Panc1 (cell line): ENCODE measurements around the gene AKAP13. TPM values are rescaled to one million over a fixed set of nuclear protein-coding genes. Genes with fewer than 3 reads are reported as not detected.

Experiments
- ATAC-seq: fragments of 200-7000 bp; cut with Tn5 transposase; 2 replicates; pipeline ENCODE4 v1.9.1; 2020; ENCODE audit warnings: mild to moderate bottlenecking, moderate library complexity
- BruUV-seq: library from RNA; stranded (reverse); fragments of 400-500 nt; replicated peaks from 2 replicates; lab custom pipeline; 2021; lab: Mats Ljungman, UMichigan
- CTCF ChIA-PET: fragments of 300-600 bp; sonication (Branson Sonifier 250); formaldehyde crosslinking; loops from one replicate; lab custom pipeline; 2022; ENCODE audit warnings: antibody characterized with exemption; lab: Charles Lee
- POLR2A ChIA-PET: fragments of 300-600 bp; sonication (Branson Sonifier 250); formaldehyde crosslinking; loops from one replicate; lab custom pipeline; 2022; ENCODE audit warnings: antibody characterized with exemption; lab: Charles Lee
- DNase-seq: peaks from one replicate; pipeline ENCODE4 v3.0.0-alpha.2; 2010; ENCODE audit warnings: low read depth, low spot score
- H3K27ac ChIP-seq: 2 replicates; pipeline ENCODE4 v1.5.1; 2011; ENCODE audit warnings: mild to moderate bottlenecking, low read length, inconsistent platforms
- H3K27me3 ChIP-seq: fragments of 200-500 bp; sonication (Bioruptor generic); 2 replicates; pipeline ENCODE4 v1.6.0; 2014; ENCODE audit warnings: low read length, inconsistent platforms; ENCODE audit not compliant: control insufficient read depth, insufficient read depth
- H3K36me3 ChIP-seq: fragments of 200-500 bp; sonication (Bioruptor generic); 2 replicates; pipeline ENCODE4 v1.5.1; 2014; ENCODE audit warnings: inconsistent platforms, mild to moderate bottlenecking, low read length, moderate library complexity; ENCODE audit not compliant: control insufficient read depth, insufficient read depth
- H3K4me1 ChIP-seq: 2 replicates; pipeline ENCODE4 v1.5.1; 2011; ENCODE audit warnings: inconsistent platforms, mild to moderate bottlenecking, low read length, moderate library complexity; ENCODE audit not compliant: control insufficient read depth, insufficient read depth
- H3K4me3 ChIP-seq, 2 experiments: 2 replicates each; pipeline ENCODE4 v1.5.1; 2011 to 2012; ENCODE audit warnings: low read depth in 2 of 2, low read length in 2 of 2, mild to moderate bottlenecking in 2 of 2, inconsistent platforms in 1 of 2, moderate library complexity in 1 of 2
- H3K9me3 ChIP-seq: fragments of 200-500 bp; sonication (Bioruptor generic); 2 replicates; pipeline ENCODE4 v1.5.1; 2014; ENCODE audit warnings: low read depth, mild to moderate bottlenecking, inconsistent platforms, low read length, moderate library complexity; ENCODE audit not compliant: control insufficient read depth, insufficient read depth
- CTCF ChIP-seq: fragments of 450-650 bp; IDR thresholded peaks from 2 replicates; pipeline ENCODE4 v1.5.1; 2017; ENCODE audit warnings: mild to moderate bottlenecking
- POLR2AphosphoS5 ChIP-seq: IDR thresholded peaks from 2 replicates; pipeline ENCODE4 v1.6.1; 2012; ENCODE audit warnings: mild to moderate bottlenecking, low read depth, low read length, moderate library complexity
- SIN3A ChIP-seq: IDR thresholded peaks from 2 replicates; pipeline ENCODE4 v1.6.1; 2012; ENCODE audit warnings: low read depth, mild to moderate bottlenecking, low read length, moderate library complexity, borderline replicate concordance; ENCODE audit not compliant: insufficient read depth
- TCF7L2 ChIP-seq: IDR thresholded peaks from 2 replicates; pipeline ENCODE4 v1.6.1; 2011; ENCODE audit warnings: mild to moderate bottlenecking, low read depth, low read length, inconsistent platforms
- in situ Hi-C: cut with HindIII; loops from 2 replicates; pipeline ENCODE4 v1.10.0; 2016; ENCODE audit warnings: low sequenced_read_pairs, low pct_unique_long_range_greater_than_20kb
- intact Hi-C: fragments of 100-400 bp; cut with micrococcal nuclease; formaldehyde crosslinking; loops from one replicate; pipeline ENCODE4 v1.10.0; 2022; ENCODE audit not compliant: unreplicated experiment
- total RNA-seq: library from RNA; stranded (reverse); gene quantifications from one replicate; pipeline ENCODE4 v1.2.1, GENCODE V29; 2021; ENCODE audit not compliant: unreplicated experiment
- TF ChIP-seq, protein P1 (sequence below), 2 experiments: IDR thresholded peaks; 2 replicates each; pipeline ENCODE4 v1.6.1; 2011 to 2012; ENCODE audit warnings: low read depth in 2 of 2, control low read depth in 1 of 2, low read length in 1 of 2, mild to moderate bottlenecking in 1 of 2, moderate library complexity in 1 of 2; ENCODE audit not compliant: insufficient read depth in 1 of 2

AKAP13 gene
- total RNA-seq, 1 experiment from 2014 or later, result 94.2 TPM

DNA sequence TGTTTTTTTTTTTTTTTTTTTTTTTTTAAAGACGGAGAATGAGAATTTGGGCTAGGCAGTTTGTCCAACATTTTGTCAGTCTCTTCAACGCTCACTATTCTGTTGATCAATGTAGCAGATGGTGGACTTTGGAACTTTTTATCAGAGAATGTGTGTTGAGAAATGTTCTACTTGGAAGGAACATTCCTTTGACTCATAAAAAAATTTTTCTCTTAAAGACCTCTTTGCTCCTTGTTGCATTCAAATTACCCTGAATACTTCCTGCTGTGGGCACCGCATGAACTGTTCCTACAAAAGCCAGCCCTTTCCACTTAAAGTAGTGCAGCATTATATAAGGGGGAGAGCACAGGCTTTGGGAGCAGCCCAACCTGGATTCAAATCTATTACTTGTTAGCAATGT lies 182.9 kb downstream of the AKAP13 start:
- intact Hi-C loops (no loop called here), in situ Hi-C loops (no loop called here)
- Histone ChIP-seq H3K4me1 (no peaks in the 10 kb centered on the region), H3K4me3 (no peak overlapping the region), H3K9me3 (no peaks in the 10 kb centered on the region), H3K36me3 (no peaks in the 10 kb centered on the region), H3K27ac (no peak overlapping the region), H3K27me3 (no peaks in the 10 kb centered on the region)
- CTCF ChIA-PET, result no interaction called here
- TF ChIP-seq POLR2AphosphoS5 (no peak), TCF7L2 (no peak), CTCF (no peak)
- no TSS peak for BruUV-seq
- POLR2A ChIA-PET, result no interaction called here
- ATAC-seq (no peak), DNase-seq (no peak)

- POLR2A ChIA-PET, result no interaction called here
- H3K36me3 ChIP-seq, result no peaks in the 10 kb centered on the region
- in situ Hi-C loops, result no loop called here
- intact Hi-C loops, result no loop called here
- no TSS peak for BruUV-seq
- ATAC-seq, result no peak
- DNase-seq, result no peak
- TF ChIP-seq, protein P1, sequence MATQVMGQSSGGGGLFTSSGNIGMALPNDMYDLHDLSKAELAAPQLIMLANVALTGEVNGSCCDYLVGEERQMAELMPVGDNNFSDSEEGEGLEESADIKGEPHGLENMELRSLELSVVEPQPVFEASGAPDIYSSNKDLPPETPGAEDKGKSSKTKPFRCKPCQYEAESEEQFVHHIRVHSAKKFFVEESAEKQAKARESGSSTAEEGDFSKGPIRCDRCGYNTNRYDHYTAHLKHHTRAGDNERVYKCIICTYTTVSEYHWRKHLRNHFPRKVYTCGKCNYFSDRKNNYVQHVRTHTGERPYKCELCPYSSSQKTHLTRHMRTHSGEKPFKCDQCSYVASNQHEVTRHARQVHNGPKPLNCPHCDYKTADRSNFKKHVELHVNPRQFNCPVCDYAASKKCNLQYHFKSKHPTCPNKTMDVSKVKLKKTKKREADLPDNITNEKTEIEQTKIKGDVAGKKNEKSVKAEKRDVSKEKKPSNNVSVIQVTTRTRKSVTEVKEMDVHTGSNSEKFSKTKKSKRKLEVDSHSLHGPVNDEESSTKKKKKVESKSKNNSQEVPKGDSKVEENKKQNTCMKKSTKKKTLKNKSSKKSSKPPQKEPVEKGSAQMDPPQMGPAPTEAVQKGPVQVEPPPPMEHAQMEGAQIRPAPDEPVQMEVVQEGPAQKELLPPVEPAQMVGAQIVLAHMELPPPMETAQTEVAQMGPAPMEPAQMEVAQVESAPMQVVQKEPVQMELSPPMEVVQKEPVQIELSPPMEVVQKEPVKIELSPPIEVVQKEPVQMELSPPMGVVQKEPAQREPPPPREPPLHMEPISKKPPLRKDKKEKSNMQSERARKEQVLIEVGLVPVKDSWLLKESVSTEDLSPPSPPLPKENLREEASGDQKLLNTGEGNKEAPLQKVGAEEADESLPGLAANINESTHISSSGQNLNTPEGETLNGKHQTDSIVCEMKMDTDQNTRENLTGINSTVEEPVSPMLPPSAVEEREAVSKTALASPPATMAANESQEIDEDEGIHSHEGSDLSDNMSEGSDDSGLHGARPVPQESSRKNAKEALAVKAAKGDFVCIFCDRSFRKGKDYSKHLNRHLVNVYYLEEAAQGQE (IDR thresholded peaks at IDR 0.05; ENCODE audit: insufficient read depth in 1 of 2, low read depth in 2 of 2, low read length in 1 of 2), result no peak
- no peak for TF ChIP-seq SIN3A
- TF ChIP-seq CTCF, result no peak
- TF ChIP-seq POLR2AphosphoS5, result no peak
- TF ChIP-seq TCF7L2, result no peak
- H3K4me1 ChIP-seq, result no peaks in the 10 kb centered on the region
- H3K27ac ChIP-seq, result no peak overlapping the region
- no peak overlapping the region for H3K4me3 ChIP-seq
- CTCF ChIA-PET, result no interaction called here
- no peaks in the 10 kb centered on the region for H3K9me3 ChIP-seq
- no peaks in the 10 kb centered on the region for H3K27me3 ChIP-seq
Measured at GRCh38 chr15:85563731-85564130, 183.3 kb downstream of the AKAP13 start.

DNA sequence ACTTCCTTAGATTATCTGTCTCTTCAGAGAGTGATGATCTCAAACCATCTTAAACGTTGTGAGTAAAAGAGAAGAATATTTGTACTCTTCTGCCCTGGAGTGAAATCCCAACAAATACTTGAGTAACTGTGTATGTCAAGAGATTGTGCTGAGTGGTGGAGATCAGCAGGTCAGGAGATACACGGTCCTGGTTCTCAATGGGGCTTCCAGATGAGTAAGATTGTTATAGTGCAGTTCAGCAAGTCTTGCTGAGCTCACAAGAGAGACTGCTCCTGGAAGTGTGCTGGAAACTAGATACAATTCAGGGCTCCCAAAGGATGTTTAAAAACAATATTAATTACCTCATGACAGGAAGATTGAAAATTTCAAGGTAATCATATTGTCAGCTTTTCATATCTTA lies 184.3 kb downstream of the AKAP13 start:
- CTCF ChIA-PET, result no interaction called here
- Histone ChIP-seq H3K27ac (no peak overlapping the region), H3K4me1 (no peaks in the 10 kb centered on the region), H3K36me3 (no peaks in the 10 kb centered on the region), H3K4me3 (no peak overlapping the region), H3K27me3 (no peaks in the 10 kb centered on the region), H3K9me3 (no peaks in the 10 kb centered on the region)
- TF ChIP-seq, protein P1 (IDR thresholded peaks at IDR 0.05; ENCODE audit: insufficient read depth in 1 of 2, low read depth in 2 of 2, low read length in 1 of 2), result no peak
- no peak for TF ChIP-seq TCF7L2
- TF ChIP-seq SIN3A, result no peak
- no peak for TF ChIP-seq CTCF
- no peak for TF ChIP-seq POLR2AphosphoS5
- in situ Hi-C loops (no loop called here), intact Hi-C loops (no loop called here)
- ATAC-seq (no peak), DNase-seq (no peak)
- POLR2A ChIA-PET, result no interaction called here
- no TSS peak for BruUV-seq
